Measurements from ENCODE around the gene SLIT1. TPM values are rescaled to one million over a fixed set of nuclear protein-coding genes. Genes with fewer than 3 reads are reported as not detected.

SLIT1 gene
- total RNA-seq, 1 donor from 2014 or later, result 0.23 TPM

- DNase-seq, result no peak
- Histone ChIP-seq H3K9me3 (peaks cover 10% of the 10 kb centered on the region), H3K27me3 (no peaks in the 10 kb centered on the region), H3K27ac (no peak overlapping the region), H3K4me1 (no peaks in the 10 kb centered on the region), H3K4me3 (no peak overlapping the region), H3K36me3 (no peaks in the 10 kb centered on the region)
- no peak for TF ChIP-seq CTCF (IDR thresholded peaks at IDR 0.05)
- peak; percentile 58 for ATAC-seq
- intact Hi-C loops (cut with DNase I), result no loop called here
These were observed 175.0 kb downstream of the SLIT1 start for GRCh38 chr10:97010695-97011206.

GRCh38 chr10:97007417-97007816 lies 178.3 kb downstream of the SLIT1 start:
- no peak overlapping the region for H3K27ac ChIP-seq
- H3K27me3 ChIP-seq, result no peaks in the 10 kb centered on the region
- ATAC-seq (no peak), DNase-seq (no peak)
- H3K36me3 ChIP-seq, result no peaks in the 10 kb centered on the region
- no peak for TF ChIP-seq CTCF (IDR thresholded peaks at IDR 0.05)
- H3K9me3 ChIP-seq, result peaks cover 10% of the 10 kb centered on the region
- no peak overlapping the region for H3K4me3 ChIP-seq
- H3K4me1 ChIP-seq, result no peaks in the 10 kb centered on the region
- intact Hi-C loops (cut with DNase I), result no loop called here

GRCh38 chr10:97006364-97006763 lies 179.4 kb downstream of the SLIT1 start:
- intact Hi-C loops (cut with DNase I), result no loop called here
- Histone ChIP-seq H3K9me3 (peaks cover 10% of the 10 kb centered on the region), H3K4me1 (no peaks in the 10 kb centered on the region), H3K27ac (no peak overlapping the region), H3K27me3 (no peaks in the 10 kb centered on the region), H3K36me3 (no peaks in the 10 kb centered on the region), H3K4me3 (no peak overlapping the region)
- no peak for TF ChIP-seq CTCF (IDR thresholded peaks at IDR 0.05)
- no peak for ATAC-seq
- no peak for DNase-seq

GRCh38 chr10:97005349-97005748 lies 180.4 kb downstream of the SLIT1 start:
- no peak for DNase-seq
- TF ChIP-seq CTCF (IDR thresholded peaks at IDR 0.05), result no peak
- Histone ChIP-seq H3K27ac (no peak overlapping the region), H3K36me3 (no peaks in the 10 kb centered on the region), H3K9me3 (peaks cover 10% of the 10 kb centered on the region), H3K4me3 (no peak overlapping the region), H3K27me3 (no peaks in the 10 kb centered on the region), H3K4me1 (no peaks in the 10 kb centered on the region)
- ATAC-seq, result no peak
- intact Hi-C loops (cut with DNase I), result no loop called here

GRCh38 chr10:97004591-97004990 lies 181.2 kb downstream of the SLIT1 start:
- ATAC-seq (no peak), DNase-seq (no peak)
- H3K27ac ChIP-seq, result no peak overlapping the region
- H3K4me1 ChIP-seq, result no peaks in the 10 kb centered on the region
- TF ChIP-seq CTCF (IDR thresholded peaks at IDR 0.05), result no peak
- no peaks in the 10 kb centered on the region for H3K36me3 ChIP-seq
- peaks cover 10% of the 10 kb centered on the region for H3K9me3 ChIP-seq
- H3K4me3 ChIP-seq, result no peak overlapping the region
- intact Hi-C loops (cut with DNase I), result no loop called here
- no peaks in the 10 kb centered on the region for H3K27me3 ChIP-seq

- H3K4me1 ChIP-seq, result no peaks in the 10 kb centered on the region
- DNase-seq (no peak), ATAC-seq (no peak)
- H3K27ac ChIP-seq, result no peak overlapping the region
- no peak for TF ChIP-seq CTCF (IDR thresholded peaks at IDR 0.05)
- no peaks in the 10 kb centered on the region for H3K36me3 ChIP-seq
- H3K9me3 ChIP-seq, result peaks cover 10% of the 10 kb centered on the region
- intact Hi-C loops (cut with DNase I), result no loop called here
- no peak overlapping the region for H3K4me3 ChIP-seq
- H3K27me3 ChIP-seq, result no peaks in the 10 kb centered on the region
These were observed 182.0 kb downstream of the SLIT1 start for GRCh38 chr10:97003804-97004201.

Data from upper lobe of right lung (tissue), 1 donor.